Muscle layer of colon (tissue), 2 donors: ENCODE measurements around the gene ANAPC4.

Experiments used
- H3K27ac ChIP-seq: one replicate; pipeline ENCODE4 v1.7.0; 2013; ENCODE audit warnings: low read depth, mild to moderate bottlenecking, low read length, moderate library complexity
- H3K27me3 ChIP-seq, 2 donors: one replicate each; pipeline ENCODE4 v1.7.0; 2013; ENCODE audit warnings: low read length in 2 of 2, mild to moderate bottlenecking in 2 of 2; ENCODE audit not compliant: insufficient read depth in 2 of 2, control insufficient read depth in 1 of 2
- H3K36me3 ChIP-seq: one replicate; pipeline ENCODE4 v1.7.0; 2013; ENCODE audit warnings: mild to moderate bottlenecking, low read length; ENCODE audit not compliant: insufficient read depth
- H3K4me1 ChIP-seq: one replicate; pipeline ENCODE4 v1.7.0; 2013; ENCODE audit warnings: mild to moderate bottlenecking, low read length; ENCODE audit not compliant: insufficient read depth
- H3K4me3 ChIP-seq, 2 donors: one replicate each; pipeline ENCODE4 v1.7.0; 2013; ENCODE audit warnings: low read length in 2 of 2, low read depth in 1 of 2, mild to moderate bottlenecking in 1 of 2, moderate library complexity in 1 of 2
- H3K9ac ChIP-seq: one replicate; pipeline ENCODE4 v1.7.0; 2013; ENCODE audit warnings: low read length
- H3K9me3 ChIP-seq: one replicate; pipeline ENCODE4 v1.7.0; 2013; ENCODE audit warnings: mild to moderate bottlenecking, low read length
- donor health status: abdominal sarcoma.
- donor health status: Adenocarcinoma of cecum.

Gene ANAPC4

DNA sequence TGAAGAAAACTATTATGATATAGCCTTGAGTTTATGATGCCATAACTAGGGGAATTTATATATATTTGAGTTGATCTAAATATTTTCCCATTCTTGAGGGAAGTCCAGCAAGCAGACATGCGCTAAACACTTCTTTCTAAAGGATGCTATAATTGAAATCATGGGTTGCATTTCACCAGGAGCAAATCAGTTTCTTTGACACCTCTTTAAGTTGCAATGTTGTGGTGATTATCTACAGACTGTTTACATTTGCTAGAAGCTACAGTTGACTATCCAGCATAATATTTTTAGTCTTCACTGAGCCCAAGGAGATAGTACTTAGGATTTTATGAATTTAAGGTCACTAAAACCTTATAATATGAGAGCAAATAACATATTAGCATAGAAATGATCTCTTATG is 43.9 kb downstream of the ANAPC4 start:
- no peak overlapping the region for H3K27ac ChIP-seq
- no peaks in the 10 kb centered on the region for H3K4me1 ChIP-seq
- no peak overlapping the region for H3K9ac ChIP-seq
- no peaks in the 10 kb centered on the region for H3K9me3 ChIP-seq
- H3K36me3 ChIP-seq: peaks cover 27% of the 10 kb centered on the region
- no peaks in the 10 kb centered on the region for H3K27me3 ChIP-seq
- no peak overlapping the region for H3K4me3 ChIP-seq

DNA sequence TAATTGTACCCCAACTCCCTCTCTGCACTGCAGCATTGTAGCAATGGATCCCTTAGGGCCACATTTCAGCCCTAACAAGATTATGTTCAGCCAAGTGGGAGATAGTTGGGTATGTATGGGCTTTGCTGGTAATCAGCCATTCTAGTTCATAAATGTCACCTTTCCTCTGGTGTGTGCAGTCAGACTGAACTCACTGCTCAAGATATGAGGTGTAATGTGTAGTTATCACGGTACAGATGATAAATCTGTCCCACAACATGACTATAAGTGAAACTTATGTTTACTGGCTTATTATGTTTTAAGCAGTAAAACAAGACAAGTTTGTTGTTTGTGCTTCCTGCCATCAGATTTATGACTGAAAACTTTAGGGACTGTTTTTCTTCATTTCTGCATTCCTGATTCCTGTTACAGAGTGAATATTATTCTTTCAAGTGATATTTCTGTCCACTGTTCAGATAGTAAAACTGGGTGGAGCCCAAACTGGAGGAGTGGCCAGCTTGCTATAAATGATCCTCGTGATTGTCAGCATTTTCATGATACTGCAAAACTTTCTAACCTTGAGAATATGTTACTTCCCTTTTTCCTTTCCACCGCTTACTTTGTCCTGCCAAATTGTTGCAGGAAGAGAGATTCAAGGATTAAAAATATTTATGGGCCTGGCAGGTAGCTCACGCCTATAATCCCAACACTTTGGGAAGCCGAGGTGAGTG is 44.9 kb downstream of the ANAPC4 start:
- Histone ChIP-seq H3K4me3 (no peak overlapping the region), H3K27me3 (no peaks in the 10 kb centered on the region), H3K36me3 (peaks cover 19% of the 10 kb centered on the region), H3K9me3 (no peaks in the 10 kb centered on the region), H3K9ac (no peak overlapping the region), H3K27ac (no peak overlapping the region), H3K4me1 (no peaks in the 10 kb centered on the region)

DNA sequence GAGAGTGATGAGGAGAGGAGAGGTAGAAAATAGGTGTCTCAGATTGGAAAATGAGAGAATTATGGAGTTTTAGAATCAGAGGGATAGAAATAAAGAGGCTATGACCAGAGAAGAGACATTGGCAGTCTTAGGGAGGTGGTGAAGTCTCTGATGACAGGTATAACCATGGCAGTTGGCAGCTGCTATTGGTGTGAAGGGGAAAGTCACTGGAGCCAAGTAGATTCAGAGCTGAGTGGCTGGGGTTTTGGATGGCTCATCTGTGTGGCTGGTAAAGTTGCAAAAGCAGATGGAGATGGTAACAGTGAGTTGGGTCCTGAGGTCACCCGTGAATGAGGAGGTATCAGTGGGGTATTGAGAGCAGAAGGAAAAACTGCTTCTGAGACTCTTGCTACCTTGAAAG is 46.5 kb downstream of the ANAPC4 start:
- Histone ChIP-seq H3K27ac (no peak overlapping the region), H3K27me3 (no peaks in the 10 kb centered on the region), H3K36me3 (peaks cover 8% of the 10 kb centered on the region), H3K4me3 (no peak overlapping the region), H3K9ac (no peak overlapping the region), H3K4me1 (no peaks in the 10 kb centered on the region), H3K9me3 (no peaks in the 10 kb centered on the region)

DNA sequence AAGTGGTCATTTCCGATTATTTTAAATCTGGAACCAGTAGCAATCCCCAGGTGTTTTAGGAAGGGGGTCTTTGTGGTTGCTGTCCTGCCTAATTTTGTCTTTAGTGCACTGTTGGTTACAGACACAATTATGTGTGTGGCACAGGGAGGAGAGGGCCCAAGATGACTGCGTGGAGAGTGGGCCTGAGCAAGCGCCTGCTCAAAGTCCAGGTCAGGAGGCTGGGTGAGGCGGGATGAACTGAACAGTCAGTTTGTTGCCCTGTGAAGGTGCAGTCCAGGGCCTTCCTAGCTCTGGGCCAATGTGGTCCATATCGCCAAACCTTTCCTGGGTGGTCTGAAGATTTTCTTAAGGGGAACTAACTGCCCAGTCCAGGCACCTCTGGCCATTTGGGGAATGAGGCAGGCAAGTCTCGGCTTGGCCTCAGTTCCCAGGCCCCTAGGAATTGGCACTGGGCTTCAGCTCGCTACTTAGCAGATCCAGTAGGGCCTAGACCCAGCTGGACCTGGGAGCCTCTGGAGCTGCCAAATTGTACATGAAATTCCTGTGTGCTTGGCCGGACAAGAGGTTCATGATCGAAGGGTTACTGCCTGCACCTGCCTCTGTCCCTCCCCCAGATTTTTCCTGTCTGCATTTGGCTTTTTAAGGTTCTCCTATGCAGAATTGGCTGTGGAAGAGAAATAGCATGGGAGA is 47.6 kb downstream of the ANAPC4 start:
- H3K4me3 ChIP-seq: no peak overlapping the region
- H3K36me3 ChIP-seq: peaks cover under 1% of the 10 kb centered on the region
- H3K9ac ChIP-seq: no peak overlapping the region
- no peaks in the 10 kb centered on the region for H3K4me1 ChIP-seq
- H3K9me3 ChIP-seq: no peaks in the 10 kb centered on the region
- H3K27me3 ChIP-seq: no peaks in the 10 kb centered on the region
- no peak overlapping the region for H3K27ac ChIP-seq

DNA sequence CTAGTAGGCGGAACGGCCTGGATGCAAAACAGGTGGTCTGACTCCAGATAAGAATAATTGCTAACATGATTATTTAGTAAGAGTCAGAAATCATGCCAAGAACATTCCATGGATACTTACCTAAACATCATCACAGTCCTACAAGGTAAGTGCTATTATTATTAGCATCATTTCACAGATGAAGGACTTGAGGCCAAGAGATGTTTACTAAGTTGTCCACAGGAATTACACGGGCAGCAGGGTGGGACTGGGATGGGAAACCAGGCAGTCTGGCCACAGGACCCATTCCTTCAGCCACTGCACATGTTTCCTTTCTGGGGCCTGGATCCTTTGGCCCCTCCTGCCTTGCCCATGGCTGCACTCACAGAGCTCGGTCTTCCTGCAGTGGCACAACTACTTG is 48.3 kb downstream of the ANAPC4 start:
- Histone ChIP-seq H3K27ac (no peak overlapping the region), H3K9me3 (no peaks in the 10 kb centered on the region), H3K4me1 (no peaks in the 10 kb centered on the region), H3K27me3 (no peaks in the 10 kb centered on the region), H3K9ac (no peak overlapping the region), H3K4me3 (no peak overlapping the region), H3K36me3 (no peaks in the 10 kb centered on the region)

DNA sequence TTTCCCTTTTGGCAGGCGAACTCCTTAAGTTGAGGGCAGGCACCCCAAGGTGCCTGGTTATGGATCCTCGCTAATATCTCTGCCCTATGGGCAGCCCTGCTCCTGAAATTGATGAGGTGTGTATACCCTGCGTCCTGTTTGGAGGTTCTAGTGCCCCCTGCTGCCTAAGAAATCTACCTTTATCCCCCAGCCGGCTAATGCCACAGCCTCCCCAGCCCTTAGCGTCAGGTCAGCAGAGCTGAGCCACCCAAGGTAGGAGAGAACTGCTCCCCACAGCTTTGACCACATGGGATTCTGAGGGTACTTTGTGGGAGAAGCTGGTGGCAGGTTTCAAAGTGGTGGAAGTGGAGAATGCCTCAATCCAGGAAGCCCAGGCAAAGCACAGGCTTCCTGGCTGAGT is 50.8 kb downstream of the ANAPC4 start:
- no peaks in the 10 kb centered on the region for H3K36me3 ChIP-seq
- H3K9ac ChIP-seq: no peak overlapping the region
- H3K9me3 ChIP-seq: no peaks in the 10 kb centered on the region
- H3K27me3 ChIP-seq: no peaks in the 10 kb centered on the region
- no peak overlapping the region for H3K27ac ChIP-seq
- no peaks in the 10 kb centered on the region for H3K4me1 ChIP-seq
- no peak overlapping the region for H3K4me3 ChIP-seq

DNA sequence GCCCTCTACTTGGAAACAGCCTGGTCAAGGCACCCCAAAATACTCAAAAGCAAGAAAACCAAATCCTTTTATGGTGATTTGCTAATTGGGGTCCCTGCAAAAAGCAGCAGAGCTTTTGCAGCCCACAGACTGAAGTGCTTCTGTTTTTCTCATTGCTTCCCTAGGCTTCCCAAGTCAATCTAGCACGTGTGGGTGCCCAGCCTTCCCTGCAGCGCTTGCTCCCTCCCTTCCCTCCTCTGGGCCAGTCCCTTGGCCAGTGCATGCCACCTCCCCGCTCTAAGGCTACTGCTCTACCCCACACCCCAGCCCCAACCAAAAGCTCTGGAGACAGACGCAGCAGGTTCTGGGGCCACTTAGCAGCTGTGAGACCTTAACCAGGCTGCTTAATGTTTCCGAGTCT is 53.6 kb downstream of the ANAPC4 start:
- no peak overlapping the region for H3K9ac ChIP-seq
- no peaks in the 10 kb centered on the region for H3K4me1 ChIP-seq
- H3K9me3 ChIP-seq: no peaks in the 10 kb centered on the region
- no peaks in the 10 kb centered on the region for H3K27me3 ChIP-seq
- H3K36me3 ChIP-seq: no peaks in the 10 kb centered on the region
- H3K27ac ChIP-seq: no peak overlapping the region
- H3K4me3 ChIP-seq: no peak overlapping the region

DNA sequence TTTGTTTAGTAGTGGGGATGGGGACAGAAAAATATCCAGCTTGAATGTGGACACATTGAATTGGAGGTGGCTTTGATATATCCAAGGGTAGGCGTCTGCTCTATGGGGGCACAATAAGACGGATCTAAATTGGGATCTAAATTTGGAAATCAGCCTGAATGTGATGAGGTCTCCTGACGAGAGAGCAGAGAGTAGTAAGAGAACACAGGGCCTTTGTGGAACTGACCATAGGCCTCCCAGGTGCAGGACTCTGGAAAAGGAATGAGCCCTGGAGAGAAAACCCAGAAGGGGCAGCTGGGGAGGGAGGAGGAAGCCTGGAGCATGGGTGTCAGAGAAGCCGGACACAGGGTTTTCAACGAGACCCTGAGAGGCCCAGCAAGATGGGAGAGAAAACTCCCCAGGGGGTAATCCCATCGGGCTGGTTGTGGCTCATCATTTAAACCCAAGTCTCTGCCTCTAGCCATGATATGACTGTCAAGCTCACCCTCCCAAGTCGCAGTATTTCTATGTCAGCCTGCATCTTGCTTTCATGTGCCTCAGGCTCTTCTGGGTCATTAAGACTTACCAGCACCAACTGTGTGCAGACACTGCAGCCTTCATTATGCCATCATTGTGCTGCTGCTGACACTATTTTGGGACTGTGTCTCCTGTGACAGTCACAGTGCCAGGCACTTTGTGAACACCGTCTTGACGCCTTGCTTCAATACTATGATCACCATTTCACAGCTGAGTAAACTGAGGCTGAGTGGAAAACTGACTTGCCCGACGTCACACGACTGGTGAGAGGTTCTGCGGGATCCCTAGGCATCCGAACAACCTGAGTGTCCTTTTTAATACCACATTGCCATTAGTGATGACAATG is 57.1 kb downstream of the ANAPC4 start:
- H3K27me3 ChIP-seq: no peaks in the 10 kb centered on the region
- no peaks in the 10 kb centered on the region for H3K9me3 ChIP-seq
- H3K36me3 ChIP-seq: no peaks in the 10 kb centered on the region
- no peak overlapping the region for H3K27ac ChIP-seq
- no peak overlapping the region for H3K9ac ChIP-seq
- no peaks in the 10 kb centered on the region for H3K4me1 ChIP-seq
- no peak overlapping the region for H3K4me3 ChIP-seq

DNA sequence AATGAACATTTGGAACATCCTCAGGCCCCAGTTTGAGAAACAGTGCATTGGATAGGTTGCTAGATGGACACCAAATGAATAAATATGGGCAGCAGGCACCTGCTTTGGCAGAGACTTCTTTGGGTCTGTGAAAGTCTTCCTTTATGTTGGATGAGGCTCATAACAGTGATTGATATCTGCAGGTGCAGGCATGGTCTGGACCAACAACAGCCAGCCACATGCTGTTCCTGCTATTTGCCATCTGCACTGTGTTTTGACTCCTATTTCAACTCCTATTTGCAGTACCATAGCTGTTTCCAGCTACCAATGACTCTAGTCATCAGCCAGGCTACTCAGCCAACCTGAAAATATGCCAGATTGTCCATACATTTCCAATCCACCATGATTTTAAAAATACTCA is 60.9 kb downstream of the ANAPC4 start:
- no peaks in the 10 kb centered on the region for H3K9me3 ChIP-seq
- H3K36me3 ChIP-seq: no peaks in the 10 kb centered on the region
- peaks cover 5% of the 10 kb centered on the region for H3K4me1 ChIP-seq
- H3K27ac ChIP-seq: no peak overlapping the region
- H3K27me3 ChIP-seq: no peaks in the 10 kb centered on the region
- H3K4me3 ChIP-seq: no peak overlapping the region
- H3K9ac ChIP-seq: no peak overlapping the region

DNA sequence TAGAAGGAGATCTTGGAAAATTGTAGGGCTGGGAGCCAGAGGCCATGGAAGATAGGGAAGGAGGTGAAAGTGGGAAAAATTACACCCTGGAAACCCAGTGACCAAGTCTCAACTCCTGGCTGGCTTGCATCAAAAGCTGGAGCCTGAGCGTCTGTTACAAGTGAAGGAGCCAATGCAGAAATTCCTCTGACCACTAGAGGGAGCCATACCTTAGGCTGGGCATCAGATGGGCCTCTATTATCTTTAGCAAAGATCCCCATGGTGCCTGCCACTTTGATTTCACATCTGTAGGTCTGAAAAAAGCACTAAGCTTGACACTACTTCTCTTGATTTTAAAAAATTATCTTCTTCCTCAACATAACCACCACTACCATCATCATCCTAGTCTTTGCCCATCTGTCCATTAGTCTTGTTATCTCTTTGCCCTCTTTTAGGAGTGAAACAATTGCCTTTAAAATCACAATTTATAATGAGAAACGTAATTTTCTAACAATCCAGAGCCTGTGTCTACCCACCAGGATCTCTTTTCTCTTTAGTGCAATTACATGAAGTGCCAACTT is 62.9 kb downstream of the ANAPC4 start:
- no peaks in the 10 kb centered on the region for H3K9me3 ChIP-seq
- no peaks in the 10 kb centered on the region for H3K36me3 ChIP-seq
- H3K4me1 ChIP-seq: peaks cover 5% of the 10 kb centered on the region
- no peak overlapping the region for H3K9ac ChIP-seq
- H3K4me3 ChIP-seq: no peak overlapping the region
- no peak overlapping the region for H3K27ac ChIP-seq
- H3K27me3 ChIP-seq: no peaks in the 10 kb centered on the region

DNA sequence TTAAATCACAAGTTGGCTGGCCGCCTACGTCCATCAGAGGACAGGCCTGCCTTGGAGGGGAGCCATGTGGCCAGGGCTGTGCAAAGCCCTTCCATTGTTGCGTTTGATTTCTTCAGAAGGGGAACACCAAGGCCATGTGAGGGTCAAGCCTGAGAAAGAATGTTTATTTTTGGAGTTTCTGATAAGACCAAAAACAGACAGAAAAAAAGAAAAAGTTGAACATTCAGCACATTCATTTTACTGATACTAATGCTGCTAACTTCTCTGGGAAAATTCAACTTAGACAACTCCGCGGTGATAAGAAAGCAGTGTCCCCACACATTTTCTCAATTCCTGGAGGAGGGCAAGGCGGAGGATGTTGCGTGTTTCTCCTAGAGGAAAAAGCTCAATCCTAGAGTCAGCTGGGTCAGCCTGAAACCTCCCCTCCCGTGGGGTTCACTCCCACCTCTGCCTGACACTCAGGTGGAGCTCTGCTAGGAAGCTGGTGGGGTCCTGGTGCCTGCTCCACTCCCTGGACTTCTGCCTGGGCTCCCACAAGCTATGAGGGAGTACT is 63.5 kb downstream of the ANAPC4 start:
- peaks cover 5% of the 10 kb centered on the region for H3K4me1 ChIP-seq
- H3K27ac ChIP-seq: no peak overlapping the region
- no peaks in the 10 kb centered on the region for H3K36me3 ChIP-seq
- no peak overlapping the region for H3K4me3 ChIP-seq
- H3K9ac ChIP-seq: no peak overlapping the region
- H3K27me3 ChIP-seq: no peaks in the 10 kb centered on the region
- H3K9me3 ChIP-seq: no peaks in the 10 kb centered on the region
